Lung (tissue), 12 donors: Measurements from ENCODE around the gene IQGAP3. TPM values are rescaled to one million over a fixed set of nuclear protein-coding genes. Genes with fewer than 3 reads are reported as not detected.

Experiments
- ATAC-seq: fragments of 200-7000 bp; cut with Tn5 transposase; one replicate; pipeline ENCODE4 v1.9.1; 2020; ENCODE audit warnings: moderate number of reproducible peaks; ENCODE audit not compliant: insufficient read depth, low FRiP score
- DNase-seq, 3 donors: peaks; one replicate each; pipeline ENCODE4 v3.0.0-alpha.2; 2013 to 2017
- H3K27ac ChIP-seq, 2 donors: one replicate each; pipeline ENCODE4 v1.5.1; 2013; ENCODE audit warnings: mild to moderate bottlenecking in 2 of 2, moderate library complexity in 2 of 2, control low read depth in 1 of 2, inconsistent platforms in 1 of 2, low read depth in 1 of 2, low read length in 1 of 2
- H3K27me3 ChIP-seq, 3 donors: one replicate each; pipeline ENCODE4 v1.5.1; 2013; ENCODE audit warnings: low read length in 2 of 3; ENCODE audit not compliant: control insufficient read depth in 3 of 3, insufficient read depth in 3 of 3
- H3K36me3 ChIP-seq, 4 donors: one replicate each; pipeline ENCODE4 v1.5.1; 2013; ENCODE audit warnings: low read length in 4 of 4, mild to moderate bottlenecking in 1 of 4, moderate library complexity in 1 of 4; ENCODE audit not compliant: control insufficient read depth in 4 of 4, insufficient read depth in 4 of 4
- H3K4me1 ChIP-seq, 5 donors: one replicate each; pipeline ENCODE4 v1.5.1; 2013; ENCODE audit warnings: low read length in 5 of 5, mild to moderate bottlenecking in 2 of 5, moderate library complexity in 1 of 5; ENCODE audit not compliant: control insufficient read depth in 5 of 5, insufficient read depth in 5 of 5
- H3K4me3 ChIP-seq: one replicate; pipeline ENCODE4 v1.5.1; 2013; ENCODE audit warnings: mild to moderate bottlenecking, control low read depth, moderate library complexity
- H3K9ac ChIP-seq, 2 donors: one replicate each; pipeline ENCODE4 v1.5.1; 2013; ENCODE audit warnings: low read length in 2 of 2, control low read depth in 1 of 2; ENCODE audit not compliant: insufficient read depth in 1 of 2
- H3K9me3 ChIP-seq, 4 donors: one replicate each; pipeline ENCODE4 v1.5.1; 2013; ENCODE audit warnings: low read length in 3 of 4, mild to moderate bottlenecking in 1 of 4, moderate library complexity in 1 of 4; ENCODE audit not compliant: control insufficient read depth in 4 of 4, insufficient read depth in 3 of 4
- CTCF ChIP-seq: IDR thresholded peaks from 2 replicates; pipeline ENCODE4 v1.5.1; 2012; ENCODE audit warnings: mild to moderate bottlenecking; ENCODE audit errors: control extremely low read depth, extremely low read depth
- WGBS, 2 donors: extraction: QIAGEN DNeasy Blood & Tissue Kit; methylation state at CpG; one replicate each; pipeline ENCODE4 v1.1.7; 2013; 5-methylcytosine and 5-hydroxymethylcytosine counted together
- polyA plus RNA-seq, 2 donors: library from polyadenylated mRNA; stranded (reverse); fragments of 200-250 nt; gene quantifications; one replicate each; pipeline ENCODE4 v1.2.1, GENCODE V29; 2013
- total RNA-seq, 2 donors: library from RNA; depleted of rRNA in 1 of 2; stranded (reverse); fragments of >200 nt in 1 of 2; gene quantifications; one replicate each; pipeline ENCODE4 v1.2.1, GENCODE V29; 2014 to 2021
- donor health status: control.
- donor health status: control.
- donor health status: Bipolar disorder and iron deficiency.
- donor health status: healthy.
- donor health status: DM: yes; HTN: yes; CAD: no.

The IQGAP3 gene
- total and polyA plus RNA-seq, 4 donors: 0.42 to 3.4 (median 1.2) TPM

- H3K9ac ChIP-seq: no peak within 1 kb of the TSS
- H3K4me3 ChIP-seq: no peak within 1 kb of the TSS
- H3K9me3 ChIP-seq: no peaks in the 10 kb centered on the region
- DNase-seq: no peak
- 78 to 79% methylated on average over 5 of the region's 5 CpGs for WGBS, 2 donors
- no peak within 1 kb of the TSS for H3K27ac ChIP-seq
- no peaks in the 10 kb centered on the region for H3K36me3 ChIP-seq
- ATAC-seq: no peak
- no peaks in the 10 kb centered on the region for H3K27me3 ChIP-seq
- H3K4me1 ChIP-seq: no peaks in the 10 kb centered on the region
- TF ChIP-seq CTCF: no peak
Observed at GRCh38 chr1:156579472-156579871, 7.1 kb upstream of the IQGAP3 start, which contains the start of gene TTC24. TTC24 (plus strand) TSS chr1:156579723; CDS start chr1:156581365, 1,642 bp downstream.

DNA sequence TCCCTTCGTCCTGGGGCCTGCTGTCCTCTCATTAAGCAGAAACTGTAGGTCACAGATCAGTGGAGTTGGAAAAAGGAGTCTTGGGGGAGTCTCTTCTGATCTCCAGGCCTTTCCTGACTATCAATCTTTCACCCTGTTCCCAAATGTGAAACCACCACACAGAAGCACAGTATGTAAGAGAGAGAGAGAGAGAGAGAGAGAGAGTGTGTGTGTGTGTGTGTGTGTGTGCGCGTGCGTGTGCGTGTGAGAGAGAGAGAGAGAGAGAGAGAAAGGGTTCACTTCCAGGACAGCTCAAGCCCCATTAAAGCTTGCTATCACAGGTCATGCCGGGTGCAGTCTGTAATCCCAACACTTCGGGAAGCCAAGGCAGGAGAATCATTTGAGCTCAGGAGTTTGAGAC, 5.7 kb upstream of the IQGAP3 start:
- Histone ChIP-seq H3K4me3 (no peak overlapping the region), H3K9me3 (no peaks in the 10 kb centered on the region), H3K27ac (no peak overlapping the region), H3K36me3 (no peaks in the 10 kb centered on the region), H3K9ac (no peak overlapping the region), H3K4me1 (no peaks in the 10 kb centered on the region), H3K27me3 (no peaks in the 10 kb centered on the region)
- 56 to 79% methylated on average over 3 to 6 of the region's 7 CpGs for WGBS, 2 donors
- TF ChIP-seq CTCF: no peak
- DNase-seq (no peak), ATAC-seq (no peak)

DNA sequence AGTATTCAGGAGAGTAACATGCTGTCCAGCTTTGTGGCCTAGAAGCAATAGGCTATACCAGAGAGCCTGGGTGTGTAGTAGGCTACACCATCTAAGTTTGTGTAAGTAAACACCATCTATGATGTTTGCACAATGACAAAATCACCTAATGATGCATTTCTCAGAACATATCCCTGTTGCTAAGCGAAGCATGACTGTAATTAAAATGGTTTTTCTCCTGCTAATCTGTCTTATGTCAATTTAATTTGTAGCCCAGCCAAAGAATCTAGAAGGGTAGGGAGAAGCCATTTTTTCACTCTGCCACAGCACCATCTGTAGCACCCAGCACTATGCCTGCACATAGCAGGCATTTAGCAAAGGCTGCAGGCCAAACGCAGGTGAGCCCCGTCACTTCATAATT, 5.2 kb upstream of the IQGAP3 start:
- no peaks in the 10 kb centered on the region for H3K36me3 ChIP-seq
- no peak overlapping the region for H3K9ac ChIP-seq
- H3K27ac ChIP-seq: no peak overlapping the region
- ATAC-seq (no peak), DNase-seq (no peak)
- H3K4me1 ChIP-seq: peaks cover 0 to 2% (median 0%) of the 10 kb centered on the region in 5 donors
- WGBS, 2 donors: 90 to 94% methylated on average over 3 of the region's 3 CpGs
- H3K4me3 ChIP-seq: no peak overlapping the region
- no peaks in the 10 kb centered on the region for H3K9me3 ChIP-seq
- TF ChIP-seq CTCF: no peak
- no peaks in the 10 kb centered on the region for H3K27me3 ChIP-seq

GRCh38 chr1:156574039-156574633, 1.8 kb upstream of the IQGAP3 start:
- ATAC-seq (no peak), DNase-seq (no peak)
- no peak overlapping the region for H3K4me3 ChIP-seq
- H3K9ac ChIP-seq: no peak overlapping the region
- TF ChIP-seq CTCF: no peak
- H3K27ac ChIP-seq: no peak overlapping the region
- H3K9me3 ChIP-seq: no peaks in the 10 kb centered on the region
- peaks cover 0 to 18% (median 6%) of the 10 kb centered on the region in 5 donors for H3K4me1 ChIP-seq
- WGBS, 2 donors: 60 to 71% methylated on average over 2 of the region's 2 CpGs
- H3K27me3 ChIP-seq: no peaks in the 10 kb centered on the region
- H3K36me3 ChIP-seq: no peaks in the 10 kb centered on the region
